WTC11 (cell line): Measurements from ENCODE around the gene ABLIM3. TPM values are rescaled to one million over a fixed set of nuclear protein-coding genes. Genes with fewer than 3 reads are reported as not detected.

ENCODE experiments used
- ATAC-seq: fragments of 200-7000 bp; cut with Tn5 transposase; 2 replicates; pipeline ENCODE4 v1.10.0; 2021; ENCODE audit warnings: mild to moderate bottlenecking, moderate library complexity
- CTCF ChIA-PET: fragments of 300-600 bp; sonication (Branson Sonifier 250); formaldehyde crosslinking; loops from one replicate; lab custom pipeline; 2021; ENCODE audit warnings: antibody characterized with exemption; lab: Charles Lee
- POLR2A ChIA-PET: fragments of 350-600 bp; sonication (Branson Sonifier 250); formaldehyde crosslinking; loops from one replicate; lab custom pipeline; 2021; ENCODE audit warnings: antibody characterized with exemption; lab: Charles Lee
- DNase-seq: peaks from one replicate; pipeline ENCODE4 v3.0.0; 2021; ENCODE audit warnings: low spot score
- H3K27ac Mint-ChIP-seq: 2 replicates; pipeline ENCODE4 v1.8.0; 2021; ENCODE audit warnings: mixed read lengths
- H3K27me3 Mint-ChIP-seq: 2 replicates; pipeline ENCODE4 v1.8.0; 2021; ENCODE audit warnings: low read depth, mild to moderate bottlenecking, moderate library complexity, mixed read lengths
- H3K36me3 Mint-ChIP-seq: 2 replicates; pipeline ENCODE4 v1.8.0; 2021; ENCODE audit warnings: mixed read lengths
- H3K4me1 Mint-ChIP-seq: 2 replicates; pipeline ENCODE4 v1.8.0; 2022; ENCODE audit warnings: mixed read lengths
- H3K4me3 Mint-ChIP-seq: 2 replicates; pipeline ENCODE4 v1.8.0; 2021; ENCODE audit warnings: mild to moderate bottlenecking, moderate library complexity, mixed read lengths
- H3K9me3 Mint-ChIP-seq: 2 replicates; pipeline ENCODE4 v1.8.0; 2021; ENCODE audit warnings: mixed read lengths
- AFF4 ChIP-seq: sonication (generic); formaldehyde crosslinking; IDR thresholded peaks from 2 replicates; pipeline ENCODE4 v1.8.1; 2023; ENCODE audit warnings: mild to moderate bottlenecking, missing genetic modification reagents, borderline replicate concordance
- ATF3 ChIP-seq: sonication (generic); formaldehyde crosslinking; conservative IDR thresholded peaks from 2 replicates; pipeline ENCODE4 v1.8.1; 2022; ENCODE audit warnings: mild to moderate bottlenecking, missing genetic modification reagents
- CBFB ChIP-seq: sonication (generic); formaldehyde crosslinking; IDR thresholded peaks from 2 replicates; pipeline ENCODE4 v1.8.1; 2022; ENCODE audit warnings: mild to moderate bottlenecking, low read depth, missing genetic modification reagents
- CREB1 ChIP-seq: sonication (generic); formaldehyde crosslinking; IDR thresholded peaks from 2 replicates; pipeline ENCODE4 v1.8.0; 2023; ENCODE audit warnings: mild to moderate bottlenecking, missing genetic modification reagents
- E2F4 ChIP-seq: sonication (generic); formaldehyde crosslinking; IDR thresholded peaks from 2 replicates; pipeline ENCODE4 v1.8.1; 2022; ENCODE audit warnings: low read depth, mild to moderate bottlenecking, moderate library complexity, missing genetic modification reagents, borderline replicate concordance
- EMX1 ChIP-seq: fragments of 250-450 bp; sonication (Bioruptor Pico); IDR thresholded peaks from 2 replicates; pipeline ENCODE4 v1.8.0; 2021; ENCODE audit warnings: mild to moderate bottlenecking
- GRHL2 ChIP-seq: fragments of 250-450 bp; sonication (Bioruptor Pico); IDR thresholded peaks from 2 replicates; pipeline ENCODE4 v1.8.0; 2022; ENCODE audit warnings: mild to moderate bottlenecking, moderate library complexity; ENCODE audit not compliant: insufficient replicate concordance, severe bottlenecking
- HMGA2 ChIP-seq: fragments of 250-450 bp; sonication (Bioruptor Pico); IDR thresholded peaks from 2 replicates; pipeline ENCODE4 v1.4.0; 2021; ENCODE audit warnings: mild to moderate bottlenecking, moderate library complexity
- MLX ChIP-seq: sonication (generic); formaldehyde crosslinking; IDR thresholded peaks from 2 replicates; pipeline ENCODE4 v1.8.1; 2023; ENCODE audit warnings: mild to moderate bottlenecking, missing genetic modification reagents, moderate library complexity
- NFE2L1 ChIP-seq: sonication (generic); formaldehyde crosslinking; IDR thresholded peaks from 2 replicates; pipeline ENCODE4 v1.8.1; 2023; ENCODE audit warnings: missing genetic modification reagents
- SP1 ChIP-seq: sonication (generic); formaldehyde crosslinking; conservative IDR thresholded peaks from 2 replicates; pipeline ENCODE4 v1.8.1; 2022; ENCODE audit warnings: missing genetic modification reagents
- TEAD4 ChIP-seq: sonication (generic); formaldehyde crosslinking; IDR thresholded peaks from 2 replicates; pipeline ENCODE4 v1.8.0; 2022; ENCODE audit warnings: mild to moderate bottlenecking, missing genetic modification reagents
- TP53 ChIP-seq: sonication (generic); formaldehyde crosslinking; IDR thresholded peaks from 2 replicates; pipeline ENCODE4 v1.8.1; 2023; ENCODE audit warnings: mild to moderate bottlenecking, missing genetic modification reagents
- ZBTB21 ChIP-seq: sonication (generic); formaldehyde crosslinking; IDR thresholded peaks from 2 replicates; pipeline ENCODE4 v1.8.1; 2023; ENCODE audit warnings: mild to moderate bottlenecking, missing genetic modification reagents, borderline replicate concordance
- ZNF121 ChIP-seq: sonication (generic); formaldehyde crosslinking; IDR thresholded peaks from 2 replicates; pipeline ENCODE4 v1.8.0; 2023; ENCODE audit warnings: missing genetic modification reagents
- ZNF281 ChIP-seq: sonication (generic); formaldehyde crosslinking; IDR thresholded peaks from 2 replicates; pipeline ENCODE4 v1.8.0; 2023; ENCODE audit warnings: mild to moderate bottlenecking, missing genetic modification reagents
- ZNF396 ChIP-seq: fragments of 250-450 bp; sonication (Bioruptor Pico); IDR thresholded peaks from 2 replicates; pipeline ENCODE4 v1.8.0; 2021; ENCODE audit warnings: mild to moderate bottlenecking, moderate library complexity, borderline replicate concordance
- ZNF416 ChIP-seq: fragments of 250-450 bp; sonication (Bioruptor Pico); IDR thresholded peaks from 2 replicates; pipeline ENCODE4 v1.9.0; 2021; ENCODE audit warnings: mild to moderate bottlenecking, inconsistent platforms
- ZNF671 ChIP-seq: fragments of 250-450 bp; sonication (Bioruptor Pico); IDR thresholded peaks from 2 replicates; pipeline ENCODE4 v1.8.0; 2021; ENCODE audit warnings: mild to moderate bottlenecking
- ZSCAN18 ChIP-seq: fragments of 250-450 bp; sonication (Bioruptor Pico); IDR thresholded peaks from 2 replicates; pipeline ENCODE4 v2.1.2; 2022; ENCODE audit warnings: mild to moderate bottlenecking, moderate library complexity
- total RNA-seq: library from RNA; stranded (reverse); gene quantifications from 3 replicates; pipeline ENCODE4 v1.2.3, GENCODE V29; 2021

Gene ABLIM3
- total RNA-seq, 1 experiment from 2014 or later = 0.33 TPM

- Mint-ChIP-seq H3K4me1 (no peaks in the 10 kb centered on the region), H3K9me3 (no peaks in the 10 kb centered on the region), H3K4me3 (no peak overlapping the region), H3K27ac (no peak overlapping the region), H3K27me3 (no peaks in the 10 kb centered on the region; the same call in 1 of the 2 replicates), H3K36me3 (no peaks in the 10 kb centered on the region)
- POLR2A ChIA-PET = no interaction called here
- TF ChIP-seq HMGA2 = peak; percentile 96
- no peak for TF ChIP-seq GRHL2
- CTCF ChIA-PET = interaction anchor here (1.2 to 3.1 kb wide), 5 partner anchors 16 to 98 kb away, joined by 3 to 25 read pairs (median 5); partner anchors contain the start of gene ABLIM3
- no peak for ATAC-seq
- DNase-seq = no peak
Observed at GRCh38 chr5:149221731-149222342, 80.5 kb downstream of the ABLIM3 start.

GRCh38 chr5:149223081-149223848 is 82.0 kb downstream of the ABLIM3 start:
- POLR2A ChIA-PET = interaction anchor here (0.5 kb wide), 1 partner anchor 452 kb away, joined by 4 read pairs; no protein-coding TSS in a partner anchor
- Mint-ChIP-seq H3K27me3 (no peaks in the 10 kb centered on the region; the same call in 1 of the 2 replicates), H3K9me3 (no peaks in the 10 kb centered on the region), H3K4me3 (no peak overlapping the region), H3K27ac (no peak overlapping the region), H3K36me3 (no peaks in the 10 kb centered on the region), H3K4me1 (no peaks in the 10 kb centered on the region)
- ATAC-seq (no peak; the same call in 1 of the 2 replicates), DNase-seq (no peak)
- TF ChIP-seq EMX1 (CRISPR knock-in tag) = no peak
- TF ChIP-seq TEAD4 (CRISPR knock-in tag) = no peak
- no peak for TF ChIP-seq MLX
- no peak for TF ChIP-seq AFF4 (CRISPR knock-in tag)
- no peak for TF ChIP-seq ATF3 (CRISPR knock-in tag)
- no peak for TF ChIP-seq ZNF416 (CRISPR knock-in tag)
- no peak for TF ChIP-seq ZNF671 (CRISPR knock-in tag)
- no peak for TF ChIP-seq E2F4 (CRISPR knock-in tag)
- TF ChIP-seq ZNF121 = no peak
- TF ChIP-seq SP1 = no peak
- no peak for TF ChIP-seq ZNF396 (CRISPR knock-in tag)
- TF ChIP-seq CREB1 (CRISPR knock-in tag) = no peak
- no peak for TF ChIP-seq TP53 (CRISPR knock-in tag)
- CTCF ChIA-PET = interaction anchor here (0.6 to 3.1 kb wide), 10 partner anchors 15 to 144 kb away, joined by 3 to 25 read pairs (median 4); partner anchors contain the start of gene ABLIM3

GRCh38 chr5:149224282-149224681 is 83.0 kb downstream of the ABLIM3 start:
- no peaks in the 10 kb centered on the region for H3K36me3 Mint-ChIP-seq
- DNase-seq (no peak), ATAC-seq (no peak)
- no peaks in the 10 kb centered on the region for H3K9me3 Mint-ChIP-seq
- POLR2A ChIA-PET = no interaction called here
- CTCF ChIA-PET = interaction anchor here (1.2 to 3.1 kb wide), 4 partner anchors 13 to 94 kb away, joined by 3 to 25 read pairs (median 4); partner anchors contain the start of gene ABLIM3
- no peak overlapping the region for H3K4me3 Mint-ChIP-seq
- H3K27ac Mint-ChIP-seq = no peak overlapping the region
- H3K27me3 Mint-ChIP-seq = no peaks in the 10 kb centered on the region
- peaks cover 4% of the 10 kb centered on the region for H3K4me1 Mint-ChIP-seq
- TF ChIP-seq CBFB (CRISPR knock-in tag) = no peak
- TF ChIP-seq NFE2L1 (CRISPR knock-in tag) = no peak
- TF ChIP-seq ZNF281 (CRISPR knock-in tag) = no peak
- TF ChIP-seq ZBTB21 (CRISPR knock-in tag) = no peak
- no peak for TF ChIP-seq SP1
- TF ChIP-seq ZSCAN18 (CRISPR knock-in tag) = no peak
